Astrocyte of the cerebellum (primary cell): ENCODE measurements around the gene TRIM42.

Source experiments
- DNase-seq: peaks from one replicate; pipeline ENCODE4 v3.0.0-alpha.2; 2011; ENCODE audit warnings: low read depth
- H3K4me3 ChIP-seq: 2 replicates; pipeline ENCODE4 v1.5.1; 2011; ENCODE audit warnings: mild to moderate bottlenecking, low read depth, low read length, moderate library complexity
- CTCF ChIP-seq: IDR thresholded peaks from 2 replicates; pipeline ENCODE4 v1.5.1; 2012; ENCODE audit warnings: low read length, low read depth, moderate library complexity, mild to moderate bottlenecking; ENCODE audit errors: missing control alignments
- in situ Hi-C: cut with HindIII; loops from 2 replicates; pipeline ENCODE4 v1.10.0; 2017; ENCODE audit warnings: low sequenced_read_pairs

TRIM42 gene

GRCh38 chr3:140706360-140706759 is 28.5 kb downstream of the TRIM42 start:
- in situ Hi-C loops, result no loop called here
- H3K4me3 ChIP-seq, result no peak overlapping the region
- no peak for TF ChIP-seq CTCF
- no peak for DNase-seq

- no peak overlapping the region for H3K4me3 ChIP-seq
- in situ Hi-C loops, result no loop called here
- no peak for DNase-seq
- no peak for TF ChIP-seq CTCF
These were observed 31.0 kb downstream of the TRIM42 start for GRCh38 chr3:140708815-140709214.

- in situ Hi-C loops, result no loop called here
- TF ChIP-seq CTCF, result no peak
- no peak overlapping the region for H3K4me3 ChIP-seq
- DNase-seq, result no peak
These were observed 31.9 kb downstream of the TRIM42 start for GRCh38 chr3:140709751-140710150.

- H3K4me3 ChIP-seq, result no peak overlapping the region
- in situ Hi-C loops, result no loop called here
- TF ChIP-seq CTCF, result no peak
- DNase-seq, result no peak
These were observed 33.0 kb downstream of the TRIM42 start for GRCh38 chr3:140710711-140711389.

- TF ChIP-seq CTCF, result no peak
- no peak for DNase-seq
- in situ Hi-C loops, result no loop called here
- no peak overlapping the region for H3K4me3 ChIP-seq
These were observed 33.6 kb downstream of the TRIM42 start for GRCh38 chr3:140711390-140712035.

GRCh38 chr3:140712301-140712700 is 34.4 kb downstream of the TRIM42 start:
- H3K4me3 ChIP-seq, result no peak overlapping the region
- no peak for DNase-seq
- no peak for TF ChIP-seq CTCF
- in situ Hi-C loops, result no loop called here
